ENCODE data around the gene ARHGAP26.

GRCh38 chr5:142863856-142864255 is 93.7 kb downstream of the ARHGAP26 start:
- TF ChIP-seq POLR2A (IDR thresholded peaks at IDR 0.05): no peak
- no peak for TF ChIP-seq CTCF (IDR thresholded peaks at IDR 0.05)
